Endometrial microvascular endothelial cells (primary cell): ENCODE data around the gene ACTR5. TPM values are rescaled to one million over a fixed set of nuclear protein-coding genes. Genes with fewer than 3 reads are reported as not detected.

Experiments used
- in situ Hi-C: cut with HindIII; loops from 2 replicates; pipeline ENCODE4 v1.10.0; 2017; ENCODE audit warnings: low sequenced_read_pairs, low pct_unique_long_range_greater_than_20kb; ENCODE audit errors: inconsistent ontology term
- total RNA-seq: library from RNA; depleted of rRNA; stranded (reverse); fragments of >200 nt; gene quantifications from one replicate; pipeline ENCODE4 v1.2.3, GENCODE V29; 2015; ENCODE audit errors: inconsistent ontology term

Gene ACTR5
- total RNA-seq: 7.3 TPM

DNA sequence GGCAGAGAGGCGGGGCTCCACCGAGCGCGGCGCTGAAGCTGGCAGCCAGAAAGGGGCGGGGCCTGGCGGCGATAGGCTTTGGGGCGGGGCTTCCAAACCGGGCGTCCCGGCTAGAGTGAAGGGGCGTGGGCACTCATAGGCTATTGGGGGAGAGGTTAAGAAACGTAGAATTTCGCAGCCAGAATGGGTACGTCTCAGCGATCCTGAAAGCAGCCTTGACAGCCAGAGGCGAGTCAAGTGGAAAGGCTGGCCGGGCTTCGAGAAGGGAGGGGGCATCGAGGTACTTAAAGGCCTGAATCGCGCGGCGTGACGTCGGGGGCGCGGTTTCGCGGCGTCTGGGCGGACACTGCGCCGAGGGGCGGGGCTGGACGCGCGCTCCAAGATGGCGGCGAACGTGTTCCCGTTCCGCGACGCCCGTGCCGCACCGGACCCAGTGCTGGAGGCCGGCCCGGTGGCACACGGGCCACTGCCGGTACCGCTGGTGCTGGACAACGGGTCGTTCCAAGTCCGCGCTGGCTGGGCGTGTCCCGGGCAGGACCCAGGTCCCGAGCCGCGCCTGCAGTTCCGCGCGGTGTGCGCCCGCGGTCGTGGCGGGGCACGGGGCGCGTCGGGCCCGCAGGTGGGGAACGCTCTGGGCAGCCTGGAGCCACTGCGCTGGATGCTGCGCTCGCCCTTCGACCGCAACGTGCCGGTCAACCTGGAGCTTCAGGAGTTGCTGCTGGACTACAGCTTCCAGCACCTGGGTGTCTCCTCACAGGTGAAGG lies at the start of gene ACTR5:
Gene ACTR5, plus strand, starts transcription at position 364 of the 764 bp plus-strand sequence. Its CDS starts 19 bp downstream, at position 383.
- in situ Hi-C loops: no loop called here

GRCh38 chr20:38698541-38698940 lies 49.7 kb upstream of the ACTR5 start:
- in situ Hi-C loops: no loop called here

GRCh38 chr20:38700141-38700540 lies 48.1 kb upstream of the ACTR5 start:
- in situ Hi-C loops: no loop called here

GRCh38 chr20:38700926-38701325 lies 47.3 kb upstream of the ACTR5 start:
- in situ Hi-C loops: no loop called here

DNA sequence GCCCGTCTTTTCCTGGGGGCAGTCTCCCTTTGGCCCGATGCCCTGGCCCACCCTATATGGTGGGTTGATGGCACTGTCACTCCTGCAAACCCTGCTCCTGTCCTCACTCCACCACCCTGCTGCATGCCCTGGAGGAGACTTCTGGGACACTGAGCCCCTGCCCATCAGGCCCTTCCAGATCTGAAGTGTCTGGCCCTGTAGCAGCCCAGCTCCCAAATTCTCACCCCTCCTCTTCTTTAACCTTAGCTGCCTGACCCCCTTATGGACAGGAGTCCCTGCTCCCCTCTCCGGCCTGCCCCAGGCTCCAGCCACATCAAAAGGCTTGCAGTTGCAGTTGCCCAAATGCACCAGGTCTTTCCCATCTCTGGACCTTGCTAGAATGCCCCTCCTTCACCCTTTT lies 44.7 kb upstream of the ACTR5 start:
- in situ Hi-C loops: no loop called here

GRCh38 chr20:38704136-38704535 lies 44.1 kb upstream of the ACTR5 start:
- in situ Hi-C loops: no loop called here

DNA sequence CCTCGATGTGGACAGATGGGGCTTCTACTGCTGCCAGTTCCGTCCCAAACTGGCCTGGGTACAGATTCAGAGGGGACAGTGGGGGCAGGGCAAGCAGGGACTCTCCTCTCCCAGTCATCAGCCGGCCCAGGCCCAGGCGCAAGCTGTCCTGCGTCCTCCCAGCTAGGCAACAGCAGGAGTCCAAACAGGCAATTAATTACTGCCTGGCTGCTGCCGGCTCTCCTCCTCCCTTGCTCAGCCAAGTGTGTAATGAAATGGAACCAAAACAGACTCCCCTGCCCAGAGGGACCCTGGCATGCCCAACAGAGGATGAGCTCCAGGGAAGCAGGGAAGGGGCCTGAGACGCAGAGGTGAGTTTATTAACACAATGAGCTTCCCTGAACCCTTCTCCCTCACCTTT lies 41.8 kb upstream of the ACTR5 start:
- in situ Hi-C loops: no loop called here

- in situ Hi-C loops: no loop called here
Measured at GRCh38 chr20:38714308-38714707, 34.0 kb upstream of the ACTR5 start.

DNA sequence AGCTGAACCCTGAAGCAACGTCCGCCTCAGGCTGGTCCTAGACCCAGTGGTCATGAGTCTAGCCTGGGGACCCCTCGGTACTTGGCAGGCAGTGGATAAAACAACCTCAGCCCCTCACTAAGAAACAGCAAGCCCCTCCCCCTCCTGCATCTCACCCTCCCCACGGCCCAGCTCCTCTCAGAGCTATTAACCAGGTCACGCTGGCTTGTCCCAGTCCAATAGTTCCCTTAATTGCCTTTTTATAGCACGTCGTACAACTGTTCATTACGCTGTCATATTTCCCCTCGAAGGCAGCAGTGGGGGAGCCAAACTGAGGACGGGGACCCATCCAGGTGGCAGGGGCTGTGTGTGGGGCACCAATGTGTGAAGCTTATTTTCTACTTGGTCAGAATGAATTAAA lies 32.6 kb upstream of the ACTR5 start:
- in situ Hi-C loops: no loop called here

DNA sequence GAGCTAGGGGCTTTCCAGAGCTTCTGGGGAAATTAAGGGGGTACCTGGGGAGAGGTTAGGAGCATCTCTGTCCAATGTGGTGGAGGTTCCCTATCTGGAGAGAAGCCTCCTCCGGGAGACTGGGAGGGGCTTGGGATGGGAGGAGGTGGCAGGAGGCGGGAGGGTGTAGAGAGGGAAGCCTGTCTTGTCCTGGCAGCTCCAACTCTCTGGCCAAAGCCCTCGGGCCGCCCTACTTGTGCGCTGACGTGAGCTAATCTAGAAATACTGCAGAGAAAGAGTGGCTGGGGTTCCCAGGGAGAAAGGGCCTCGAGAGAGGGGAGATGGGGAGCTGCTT lies 25.6 kb upstream of the ACTR5 start:
- in situ Hi-C loops: no loop called here

- in situ Hi-C loops: no loop called here
Measured at GRCh38 chr20:38723017-38723847, 25.0 kb upstream of the ACTR5 start.

DNA sequence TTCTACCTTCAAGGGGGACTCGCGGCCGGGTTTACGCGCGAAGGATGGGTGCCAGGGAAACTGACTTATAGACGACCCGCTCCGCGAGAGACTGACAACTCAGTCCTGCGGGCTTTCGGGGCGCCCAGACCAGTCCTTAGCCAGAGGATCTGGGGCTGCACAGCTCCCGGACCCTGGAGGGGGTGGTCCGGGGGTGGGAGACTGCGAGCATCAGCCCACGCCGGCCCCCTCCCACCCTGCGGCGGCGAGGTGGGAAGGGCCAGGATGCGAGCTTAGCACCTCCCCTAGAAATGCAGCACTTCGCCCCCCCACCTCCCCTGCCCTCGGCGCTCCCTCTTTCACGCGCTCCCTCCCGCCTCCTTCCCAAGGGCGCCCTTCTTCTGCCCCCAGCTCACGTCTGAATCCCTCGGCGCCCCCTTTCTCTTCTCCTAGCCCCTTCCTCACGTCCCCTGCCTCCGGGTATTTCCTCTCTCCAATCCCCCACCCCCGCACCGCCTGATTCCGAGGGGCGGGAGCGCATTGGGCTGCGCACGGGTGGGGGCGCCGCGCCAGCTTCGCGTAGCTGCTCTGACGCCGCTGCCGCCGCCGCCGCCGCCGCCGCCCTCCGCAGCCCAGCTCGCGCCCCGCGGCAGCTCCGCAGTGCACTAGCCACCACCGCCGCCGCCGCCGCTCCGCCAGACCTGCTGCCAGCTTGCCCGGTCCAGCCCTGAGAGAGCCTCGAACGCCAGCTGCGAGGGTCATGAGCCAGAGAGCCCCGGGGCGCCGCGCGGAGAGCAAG lies 24.2 kb upstream of the ACTR5 start, which contains the start of gene SLC32A1:
Gene SLC32A1, plus strand, starts transcription at position 639 of the 778 bp plus-strand sequence. CDS start 239 bp downstream, outside the sequence.
- in situ Hi-C loops: no loop called here

GRCh38 chr20:38724626-38725147 lies 23.6 kb upstream of the ACTR5 start:
- in situ Hi-C loops: no loop called here

GRCh38 chr20:38725148-38725901 lies 22.9 kb upstream of the ACTR5 start:
- in situ Hi-C loops: no loop called here

- in situ Hi-C loops: no loop called here
Measured at GRCh38 chr20:38725931-38726803, 22.1 kb upstream of the ACTR5 start.

GRCh38 chr20:38726804-38727606 lies 21.3 kb upstream of the ACTR5 start:
- in situ Hi-C loops: no loop called here
